ENCODE data around the gene SHB.
A peak's percentile ranks its signal among the peaks of the same experiment; 100 is the strongest.

The SHB gene

DNA sequence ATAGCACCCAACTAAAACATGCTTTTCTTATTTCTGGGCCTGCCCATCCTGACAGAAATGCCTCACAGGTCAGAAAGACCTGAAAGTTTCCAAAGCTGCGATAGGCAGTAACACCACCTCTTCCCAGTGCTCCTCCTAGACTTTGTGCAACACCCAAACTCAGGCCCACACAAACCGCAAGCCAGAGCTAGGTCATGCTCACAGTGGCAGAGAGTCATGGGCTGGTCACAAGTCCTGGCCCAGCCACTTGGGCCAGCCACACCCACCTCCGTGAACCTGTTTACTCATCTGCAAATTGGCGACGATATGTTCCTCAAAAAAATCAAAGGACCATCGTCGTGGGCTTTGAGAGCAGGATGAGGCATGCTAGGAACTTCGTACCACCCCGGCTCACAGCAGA, 121.0 kb downstream of the SHB start:
- DNase-seq = no peak

DNA sequence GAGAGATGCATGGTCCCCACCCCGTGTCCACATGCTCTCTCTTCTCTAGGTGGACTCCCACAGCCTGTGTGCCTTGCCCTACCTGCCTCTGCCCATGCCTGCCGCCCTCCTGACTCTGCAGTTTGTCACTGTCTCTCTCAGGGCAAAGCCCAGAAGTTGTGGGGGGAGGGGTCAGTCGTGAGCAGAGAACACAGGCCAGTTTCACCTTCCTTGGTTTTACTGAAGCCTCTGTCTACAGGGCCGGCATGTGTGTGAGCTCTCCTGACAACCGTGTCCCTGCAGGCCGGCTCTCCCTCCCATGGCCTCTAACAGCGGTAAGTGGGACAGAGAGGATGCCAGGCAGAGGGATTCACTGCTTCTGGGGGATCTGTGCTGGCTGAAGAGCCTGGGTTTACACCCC, 121.6 kb downstream of the SHB start:
- DNase-seq = no peak

DNA sequence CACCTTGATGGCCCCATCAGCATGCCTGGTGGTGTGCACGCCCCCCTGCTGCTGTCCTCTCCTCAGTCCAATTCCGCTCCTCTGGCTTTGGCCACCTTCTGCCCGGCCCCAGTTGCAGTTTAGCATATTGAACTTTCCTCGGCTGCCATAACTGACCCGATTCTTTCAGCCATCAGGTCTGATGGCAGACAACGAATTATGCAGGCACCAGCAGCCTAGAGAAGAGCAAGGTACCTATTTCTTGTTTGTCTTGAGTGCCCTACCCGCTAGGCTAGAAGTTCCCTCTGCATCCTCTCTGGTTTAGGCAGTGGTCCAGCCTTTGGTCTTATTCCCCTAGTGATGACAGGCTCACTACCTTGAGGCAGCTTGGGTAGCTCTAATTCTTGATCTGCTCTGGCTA, 122.1 kb downstream of the SHB start:
- no peak for DNase-seq

DNA sequence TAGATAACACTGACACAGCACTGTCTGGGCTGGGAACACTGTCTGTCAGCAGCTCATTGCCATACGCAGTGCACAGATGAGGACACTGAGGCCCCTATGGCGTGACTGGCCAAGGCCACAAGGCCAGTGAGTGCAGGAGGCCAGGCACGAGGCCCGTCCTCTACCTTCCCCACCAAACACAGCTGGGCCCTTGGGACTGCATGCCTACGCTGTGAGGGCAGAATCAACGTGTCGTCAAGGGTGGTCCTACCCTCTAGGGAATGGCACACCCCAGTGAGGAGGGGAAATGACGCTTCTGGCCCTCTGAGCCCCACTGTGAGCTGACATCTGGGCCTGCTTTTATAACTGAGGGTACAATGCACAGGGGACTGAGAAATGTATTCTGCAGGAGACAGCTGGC, 123.0 kb downstream of the SHB start:
- no peak for DNase-seq

DNA sequence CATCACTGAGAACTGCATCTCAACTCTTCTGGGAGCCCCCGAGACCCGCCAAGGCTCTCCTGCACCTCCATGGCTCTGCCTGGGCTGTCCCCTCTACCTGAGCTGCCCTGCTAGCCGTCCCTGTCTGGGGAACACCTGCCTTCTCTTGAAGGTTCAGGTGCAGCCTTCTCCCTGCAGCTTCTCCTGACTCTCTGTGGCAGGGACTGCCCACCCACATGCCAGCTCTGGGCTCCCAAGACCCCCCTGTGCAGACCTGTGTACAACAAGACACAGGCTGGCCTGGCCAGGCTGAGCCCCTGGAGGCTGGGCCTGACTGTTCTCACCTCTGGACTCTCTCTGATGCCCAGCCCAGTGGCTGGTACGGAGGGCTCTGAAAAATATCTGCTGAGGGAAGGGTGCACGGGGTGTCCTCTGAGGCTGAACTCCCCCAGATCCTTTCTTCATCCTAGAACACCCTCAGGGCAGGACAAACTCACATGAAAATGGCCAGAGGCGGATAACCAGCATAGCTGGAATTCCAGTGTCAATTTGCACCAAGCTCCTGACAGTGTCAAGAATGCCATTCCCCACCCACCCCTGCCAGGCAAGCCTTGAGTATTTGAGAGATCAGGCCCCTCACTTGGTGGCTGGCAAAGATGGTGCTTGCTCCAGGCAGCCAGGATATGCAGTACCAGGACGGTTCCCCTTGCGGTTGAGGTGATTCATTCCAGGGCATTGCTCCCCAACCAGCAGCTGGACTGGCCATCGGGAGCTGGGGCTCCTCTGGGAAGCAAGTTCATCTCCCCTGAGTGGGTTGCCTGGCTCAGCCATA, 124.2 kb downstream of the SHB start:
- DNase-seq = peak; percentile 74

DNA sequence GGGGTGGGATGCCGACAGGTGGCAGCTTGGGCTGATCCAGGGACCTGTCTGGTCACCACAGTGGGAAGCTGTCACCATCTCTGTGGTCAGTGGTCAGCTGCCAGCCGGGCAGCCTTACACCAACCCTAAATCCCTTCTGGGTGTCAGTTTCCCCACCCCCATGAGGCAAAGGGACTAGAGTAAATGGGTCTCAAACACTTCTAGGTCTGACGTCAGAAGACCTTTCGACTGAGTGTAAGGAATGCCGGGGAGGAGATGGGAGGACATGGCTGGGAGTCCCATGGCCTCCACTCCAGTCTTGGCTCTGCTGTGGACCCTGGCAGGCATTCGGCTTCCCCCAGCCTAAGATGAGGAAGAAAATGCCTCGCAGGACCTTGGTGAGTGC, 124.8 kb downstream of the SHB start:
- DNase-seq = no peak

DNA sequence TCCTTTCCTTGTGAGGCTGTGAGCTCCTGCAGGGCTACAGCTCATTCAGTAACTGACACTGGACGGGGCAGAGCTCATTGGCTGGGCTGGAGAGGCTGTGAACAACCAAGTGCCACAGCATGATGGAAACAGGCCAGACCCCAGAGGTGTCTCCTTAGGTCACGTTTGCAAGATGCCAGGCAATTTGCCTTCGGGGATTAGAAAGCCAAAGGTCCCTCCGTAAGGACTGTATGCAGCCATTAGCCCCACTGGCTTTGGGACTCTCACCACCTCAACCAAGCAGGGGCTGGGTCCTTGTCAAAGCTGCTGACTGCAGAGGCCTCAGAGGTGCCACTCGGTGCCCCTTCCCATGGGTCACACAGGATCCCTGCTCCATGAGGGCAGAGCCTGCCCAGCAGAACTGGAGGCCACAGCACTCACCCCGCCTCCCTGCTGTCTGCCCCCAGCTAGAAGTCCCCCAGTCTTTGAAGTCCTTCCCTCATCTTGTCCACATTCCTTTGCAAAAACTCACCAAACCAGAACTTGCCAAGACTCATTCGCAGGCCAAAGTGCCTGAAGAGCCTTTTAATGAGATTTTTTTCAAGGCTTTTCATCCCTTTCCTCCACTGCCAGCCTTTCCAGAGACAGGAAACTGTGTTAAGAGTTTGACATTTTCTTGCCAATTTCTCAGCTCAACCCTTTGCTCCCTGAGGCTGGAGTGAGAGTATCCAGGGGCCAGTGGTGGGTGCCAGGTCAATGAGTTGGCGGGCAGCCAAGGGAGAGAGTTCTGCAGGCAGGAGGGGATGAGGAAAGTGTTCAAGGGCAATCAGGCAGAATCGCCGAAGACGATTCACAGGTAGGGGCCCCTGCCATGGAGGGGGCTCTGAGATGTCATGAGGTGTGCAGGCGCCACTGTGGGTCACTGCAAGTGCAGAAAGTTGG, 125.4 kb downstream of the SHB start:
- DNase-seq = peak; percentile 94

DNA sequence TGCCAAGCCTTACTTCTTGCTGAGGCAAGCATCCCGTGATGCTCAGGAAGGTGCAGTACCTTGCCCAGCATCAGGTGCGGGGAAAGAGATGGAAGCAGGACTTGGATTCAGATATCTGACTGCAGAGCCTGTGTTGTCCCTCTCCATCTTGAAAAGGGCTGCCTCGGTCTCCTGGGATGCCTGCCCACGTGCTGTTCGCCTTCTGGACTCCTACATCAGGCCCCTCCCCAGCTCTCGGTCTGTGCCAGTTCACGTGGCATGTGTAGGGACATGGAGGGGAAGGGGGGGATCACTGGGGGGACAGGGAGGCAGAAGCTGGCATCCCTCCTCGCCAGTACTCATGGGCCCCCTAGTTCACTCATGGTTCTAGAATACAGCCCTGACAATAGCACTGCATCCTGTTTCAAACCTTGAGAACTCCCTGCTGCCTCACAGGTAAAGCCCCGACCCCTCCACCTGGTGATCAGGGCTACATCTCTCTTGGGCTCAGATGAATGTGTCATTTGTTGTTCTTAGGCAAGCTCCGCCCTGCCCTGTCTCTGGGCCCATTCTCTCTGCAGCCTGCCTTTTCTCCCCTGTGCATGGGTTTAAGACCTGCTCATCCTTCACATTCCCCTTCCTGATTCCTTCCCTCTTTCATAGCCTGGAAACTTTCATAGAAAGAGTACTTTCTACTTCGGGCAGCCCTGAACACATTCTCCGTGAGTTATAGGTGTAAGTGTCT, 126.2 kb downstream of the SHB start:
- DNase-seq = no peak

DNA sequence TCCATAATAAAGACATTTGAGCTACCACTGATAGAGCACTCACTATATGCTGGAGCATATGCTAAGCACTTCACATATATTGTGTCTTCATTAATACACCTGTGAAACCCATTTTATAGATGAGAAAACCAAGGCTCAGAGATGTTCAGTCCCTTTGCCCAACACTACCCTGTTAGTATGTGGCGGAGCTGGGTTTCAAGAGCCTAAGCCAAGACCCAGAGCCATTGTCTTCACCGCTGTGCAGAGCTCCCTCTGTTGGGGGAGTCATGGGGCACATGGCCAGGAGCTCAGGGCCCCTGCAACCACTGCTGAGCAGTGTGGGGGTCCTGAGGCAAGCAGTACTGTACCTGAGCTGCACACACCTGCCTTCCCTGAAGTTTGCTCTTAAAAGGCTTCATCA, 127.8 kb downstream of the SHB start:
- DNase-seq = no peak

DNA sequence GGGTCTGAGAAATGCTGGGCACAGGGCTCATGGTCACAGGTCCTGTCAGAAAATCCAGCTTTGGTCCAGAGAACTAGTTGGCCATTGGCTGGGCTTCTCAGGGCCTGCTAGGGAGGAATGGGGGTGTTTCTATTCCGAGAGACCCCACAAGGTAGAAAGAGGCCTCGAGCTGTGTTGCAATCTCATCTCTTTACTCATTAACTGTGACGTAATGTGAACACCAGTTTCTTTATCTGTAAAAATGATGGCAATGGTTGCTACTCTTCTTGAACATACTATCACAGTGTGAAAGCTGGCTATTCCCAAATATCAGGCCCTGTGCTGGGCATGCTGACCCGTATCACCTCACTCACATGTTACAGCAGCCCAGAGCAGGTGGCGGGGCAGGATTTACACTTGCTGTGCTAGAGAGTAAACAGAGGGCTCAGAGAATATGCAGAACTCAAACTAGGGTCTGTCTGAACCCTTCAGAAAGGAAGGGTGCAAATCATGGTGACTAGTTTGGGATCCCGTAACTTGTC, 129.4 kb downstream of the SHB start:
- DNase-seq = no peak

DNA sequence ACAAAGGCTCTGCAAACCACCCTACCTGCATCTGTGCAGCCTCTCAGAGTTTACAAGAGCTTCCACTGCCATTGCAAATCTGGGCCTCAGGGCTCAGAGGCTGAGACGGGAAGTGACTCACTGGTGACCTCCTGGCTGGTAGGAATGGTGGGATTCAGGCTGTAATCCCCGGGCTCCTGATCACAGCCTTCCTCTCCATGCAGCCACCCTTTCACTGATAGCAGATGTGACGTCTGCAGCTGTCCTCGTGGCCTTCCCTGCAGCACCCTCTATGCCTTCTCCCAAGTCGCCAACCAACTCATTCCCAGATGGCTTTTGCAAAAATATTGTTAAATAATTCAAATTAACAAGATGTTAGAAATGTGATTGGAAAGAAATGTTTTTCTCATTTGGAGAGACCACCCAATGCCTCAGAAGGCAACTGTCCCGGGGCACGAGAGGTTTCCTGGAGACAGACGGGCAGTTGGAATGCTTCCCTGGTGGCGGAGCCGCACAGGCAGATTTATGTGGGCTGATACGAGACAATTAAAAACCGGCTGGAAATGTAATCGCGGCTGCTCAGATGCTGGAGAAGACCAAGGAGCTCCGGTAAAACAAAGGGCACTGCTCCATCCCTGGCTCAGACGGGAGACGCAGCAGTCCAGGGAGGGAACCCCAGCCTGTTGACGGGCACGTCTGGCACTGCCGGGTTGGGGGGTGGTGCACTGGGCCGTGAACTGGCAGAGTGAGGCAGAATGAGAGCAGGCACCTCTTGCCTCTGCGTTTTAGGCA, 130.7 kb downstream of the SHB start:
- DNase-seq = peak; percentile 93

DNA sequence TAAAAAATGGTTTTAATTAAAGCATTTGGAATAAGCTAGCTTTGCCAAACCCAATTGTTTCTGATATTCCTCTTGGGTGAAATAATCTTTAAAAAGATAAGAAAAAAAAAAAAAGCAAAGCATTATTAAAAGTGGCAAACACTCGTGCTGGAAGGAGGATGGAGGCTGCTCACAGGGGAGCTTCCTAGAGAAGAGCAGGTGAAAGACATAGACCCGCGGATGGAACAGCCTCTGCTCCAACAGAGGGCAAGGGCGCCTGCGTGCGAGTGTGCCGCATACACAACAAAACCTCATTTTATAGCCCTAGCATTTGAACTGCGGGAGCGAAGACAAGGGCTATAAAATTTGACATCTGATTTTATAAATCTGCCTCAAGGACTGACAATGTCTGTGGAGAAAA, 131.7 kb downstream of the SHB start:
- no peak for DNase-seq

DNA sequence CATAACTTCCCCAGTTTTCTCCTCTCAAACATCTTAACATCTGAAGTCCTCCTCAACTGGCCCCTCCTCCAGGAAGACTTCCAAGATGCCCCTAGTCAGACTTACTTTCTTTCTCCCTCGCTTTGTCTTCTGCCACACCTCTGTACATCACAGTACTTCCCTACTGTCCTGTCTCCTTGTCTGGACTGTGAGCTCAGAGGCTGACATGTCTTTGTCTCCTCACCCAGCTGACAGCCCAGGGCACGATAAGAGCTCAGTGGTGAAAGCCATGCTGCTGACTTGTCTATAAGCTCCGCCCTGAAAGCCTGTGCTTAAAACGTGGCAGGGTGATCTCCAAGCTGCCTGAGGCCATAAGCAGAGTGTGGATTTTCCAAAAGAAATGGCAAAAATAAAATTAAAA, 132.1 kb downstream of the SHB start:
- DNase-seq = peak; percentile 83

DNA sequence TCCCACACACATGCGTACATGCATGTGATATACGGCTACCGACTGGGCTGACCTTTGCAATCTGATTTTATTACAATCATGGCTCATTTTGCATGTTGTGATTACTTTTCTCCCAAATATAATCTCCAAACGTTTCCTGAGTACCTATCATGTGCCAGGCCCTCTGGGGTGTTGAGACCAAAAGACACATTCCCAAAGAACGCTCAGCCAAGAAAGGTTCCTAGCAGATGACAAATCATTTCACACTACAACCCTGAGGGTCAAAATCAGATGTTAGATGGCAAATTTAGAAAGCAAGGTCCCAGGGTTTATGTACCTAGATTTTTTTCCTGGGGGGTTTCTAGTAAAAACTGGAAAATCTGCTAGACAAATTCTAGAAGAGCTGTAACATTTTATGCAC, 132.7 kb downstream of the SHB start:
- no peak for DNase-seq

DNA sequence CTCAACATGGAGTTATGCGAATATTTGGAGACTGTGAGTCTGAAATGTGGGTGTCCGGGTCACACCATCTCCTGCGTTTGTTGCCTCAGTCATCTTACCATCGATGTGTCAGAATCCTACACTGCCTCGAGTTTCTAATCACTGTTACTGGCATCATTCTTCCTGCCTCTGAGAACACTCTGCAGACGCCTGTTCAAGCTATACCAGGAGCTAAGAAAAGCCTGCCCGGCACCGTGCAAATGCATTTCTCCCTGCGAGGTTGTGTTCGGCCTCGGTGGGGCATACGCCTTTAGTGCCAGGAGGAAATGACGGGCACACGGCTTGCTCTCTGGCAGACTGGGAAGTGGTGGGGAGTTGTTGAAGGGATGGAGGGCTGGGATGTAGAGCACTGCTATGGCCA, 133.9 kb downstream of the SHB start:
- no peak for DNase-seq

DNA sequence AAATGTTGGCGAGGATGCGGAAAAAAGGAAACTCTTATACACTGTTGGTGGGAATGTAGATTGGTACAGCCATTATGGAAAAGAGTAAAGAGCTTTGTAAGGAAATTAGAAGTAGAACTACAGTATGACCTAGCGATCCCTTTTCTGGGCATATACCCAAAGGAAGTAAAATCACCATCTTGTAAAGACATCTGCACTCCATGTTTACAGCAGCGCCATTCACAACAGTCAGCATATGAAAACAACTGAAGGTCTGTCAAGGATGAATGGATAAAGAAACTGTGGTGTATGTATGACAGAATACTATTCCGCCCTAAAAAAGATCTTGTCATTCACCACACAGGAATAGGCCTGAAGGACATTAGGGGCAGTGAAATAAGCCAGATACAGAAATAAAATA, 137.4 kb downstream of the SHB start:
- no peak for DNase-seq

DNA sequence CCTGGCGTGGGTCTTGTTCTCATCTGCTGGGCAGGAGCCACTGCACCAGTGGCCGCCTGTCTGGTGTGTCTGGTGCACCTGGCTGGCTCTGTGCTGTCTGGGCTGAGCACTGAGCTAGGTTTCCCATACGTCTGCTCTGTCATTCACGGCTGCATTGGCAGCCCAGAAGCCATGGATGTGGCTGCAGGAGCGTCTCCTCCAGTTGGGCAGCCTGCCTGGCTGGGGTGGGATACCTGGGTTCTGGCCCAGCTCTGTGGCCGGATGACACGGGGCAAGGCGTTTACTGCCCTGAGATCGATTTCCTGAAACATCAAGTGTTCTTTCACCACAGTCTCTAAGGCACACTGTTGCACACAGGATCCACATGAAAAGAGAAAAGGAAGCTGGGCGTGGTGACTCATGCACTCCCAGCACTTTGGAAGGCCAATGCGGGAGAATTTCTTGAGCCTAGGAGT, 139.6 kb downstream of the SHB start:
- DNase-seq = peak; percentile 77

DNA sequence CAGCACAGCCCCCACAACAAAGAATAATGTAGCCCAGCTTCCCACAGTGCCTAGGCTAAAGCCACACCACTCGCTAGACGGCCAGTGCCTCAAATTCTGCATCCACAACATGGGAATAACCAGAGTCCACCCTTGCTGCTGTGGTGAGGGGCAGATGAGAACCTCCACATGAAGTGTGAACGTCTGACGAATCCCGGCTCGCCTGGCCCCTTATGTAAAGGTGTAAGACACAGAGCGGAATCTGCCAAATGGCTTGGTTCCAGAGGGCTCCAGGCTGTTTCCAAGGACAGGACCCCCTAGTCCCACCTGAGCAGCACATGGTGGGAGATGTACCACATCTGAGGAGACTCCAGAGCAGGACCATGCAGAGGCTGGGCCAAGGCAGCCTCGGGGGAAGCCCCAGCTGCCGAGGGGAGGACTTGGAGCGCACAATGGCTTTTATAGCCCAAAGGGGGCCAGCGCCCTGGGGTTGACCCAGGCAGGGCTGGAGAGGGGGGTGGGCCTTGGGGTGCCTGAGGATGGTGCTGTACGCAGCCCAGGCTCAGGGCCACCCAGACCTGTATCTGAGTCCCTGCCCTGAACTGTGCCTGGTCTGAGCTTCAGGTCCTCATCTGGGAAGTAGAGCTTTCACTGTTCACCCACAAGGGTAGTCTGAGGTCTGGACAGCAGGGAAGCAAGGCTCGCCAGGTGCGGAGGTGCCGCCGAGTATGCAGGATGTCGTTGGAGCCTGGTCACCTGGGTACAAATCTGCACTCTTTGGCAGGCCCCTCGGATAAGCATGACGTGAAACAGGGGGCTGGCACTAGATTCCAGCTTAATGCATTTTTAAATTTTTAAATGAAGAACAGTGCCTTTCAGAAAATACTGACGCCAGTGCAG, 140.2 kb downstream of the SHB start:
- DNase-seq = no peak

DNA sequence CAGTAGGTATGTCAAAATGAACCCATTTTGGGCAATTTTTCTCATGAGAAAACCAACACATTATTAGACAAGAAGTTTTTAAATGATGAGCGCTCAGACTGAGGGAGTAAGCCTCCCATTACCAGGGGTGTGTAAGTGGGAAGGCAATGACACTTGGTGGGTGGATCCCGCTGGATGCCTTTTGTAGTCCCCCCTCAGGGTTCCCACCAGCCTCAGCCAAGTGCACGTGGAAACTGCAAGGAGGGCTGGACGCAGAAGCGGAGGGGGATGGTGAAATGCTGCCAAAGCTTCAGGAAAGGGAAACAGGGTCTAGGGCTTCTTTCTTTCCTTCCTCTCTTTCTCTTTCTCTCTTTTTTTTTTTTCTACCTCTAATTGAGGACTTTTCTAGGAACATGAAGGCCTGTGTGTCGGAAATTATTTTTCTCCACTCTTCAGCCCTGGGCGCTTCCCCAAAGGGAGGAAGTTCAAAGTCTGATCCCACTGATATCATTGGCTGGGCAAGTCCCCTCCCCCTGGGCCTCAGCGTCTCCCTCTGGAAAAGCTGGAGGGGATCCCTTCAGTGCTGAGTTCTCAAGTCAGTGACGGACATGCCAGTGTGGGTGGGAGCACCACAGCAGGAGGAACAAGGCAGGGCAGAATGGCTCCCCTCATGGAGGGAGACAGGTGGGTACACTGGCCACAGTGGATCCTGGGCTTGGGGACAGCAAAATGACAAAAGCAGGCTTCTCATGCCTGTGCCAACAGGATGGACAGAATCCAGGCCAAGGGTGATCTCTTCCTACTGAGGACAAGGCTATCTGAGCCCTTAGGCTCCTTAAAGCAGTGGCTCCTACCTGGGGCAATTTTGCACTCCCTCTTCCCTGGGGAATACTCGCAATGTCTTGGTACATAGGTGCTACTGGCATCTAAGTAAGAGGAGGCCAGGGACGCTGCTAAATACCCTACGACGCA, 141.2 kb downstream of the SHB start:
- DNase-seq = no peak

DNA sequence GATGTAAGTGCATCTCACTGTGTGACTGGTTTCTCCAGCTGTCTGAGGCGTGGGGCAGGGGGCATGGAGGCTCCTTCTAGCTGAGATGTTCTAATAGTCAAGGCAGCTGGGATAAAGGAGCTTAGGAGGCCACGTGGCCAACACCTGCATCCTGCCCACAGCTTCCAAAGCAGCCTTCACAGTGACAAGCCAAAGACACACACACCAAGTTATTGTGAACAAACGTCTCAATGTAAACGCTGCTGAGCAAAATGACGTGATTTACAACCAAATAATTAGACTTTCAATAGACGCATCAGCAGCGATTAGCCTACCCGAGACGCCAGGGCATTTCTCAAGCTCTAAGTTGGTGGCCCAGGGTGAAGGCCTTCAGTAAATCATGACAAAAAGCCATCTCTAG, 141.9 kb downstream of the SHB start:
- DNase-seq = no peak

Data from fibroblast of skin of back (primary cell).